Glomerular endothelial cell (primary cell): ENCODE measurements around the gene RANBP3L. TPM values are rescaled to one million over a fixed set of nuclear protein-coding genes. Genes with fewer than 3 reads are reported as not detected.
A peak's percentile ranks its signal among the peaks of the same experiment; 100 is the strongest.
"Not testable (repeated sequence)": the region's sequence is repeated elsewhere in the genome, so short reads cannot be mapped to it uniquely, and the experiment has no call there.

Source experiments
- DNase-seq: peaks from one replicate; pipeline ENCODE4 v3.0.0-alpha.2; 2011; ENCODE audit warnings: low read depth, low spot score; ENCODE audit errors: extremely low read depth
- total RNA-seq: library from RNA; depleted of rRNA; stranded (reverse); fragments of >200 nt; gene quantifications from 2 replicates; pipeline ENCODE4 v1.2.3, GENCODE V29; 2015

The RANBP3L gene
- not detected in 2 replicates for total RNA-seq

GRCh38 chr5:36301858-36302603 lies at the start of gene RANBP3L:
TSS of gene RANBP3L (minus strand) at chr5:36301902. CDS start at chr5:36301416, 486 bp downstream.
- no peak for DNase-seq

DNA sequence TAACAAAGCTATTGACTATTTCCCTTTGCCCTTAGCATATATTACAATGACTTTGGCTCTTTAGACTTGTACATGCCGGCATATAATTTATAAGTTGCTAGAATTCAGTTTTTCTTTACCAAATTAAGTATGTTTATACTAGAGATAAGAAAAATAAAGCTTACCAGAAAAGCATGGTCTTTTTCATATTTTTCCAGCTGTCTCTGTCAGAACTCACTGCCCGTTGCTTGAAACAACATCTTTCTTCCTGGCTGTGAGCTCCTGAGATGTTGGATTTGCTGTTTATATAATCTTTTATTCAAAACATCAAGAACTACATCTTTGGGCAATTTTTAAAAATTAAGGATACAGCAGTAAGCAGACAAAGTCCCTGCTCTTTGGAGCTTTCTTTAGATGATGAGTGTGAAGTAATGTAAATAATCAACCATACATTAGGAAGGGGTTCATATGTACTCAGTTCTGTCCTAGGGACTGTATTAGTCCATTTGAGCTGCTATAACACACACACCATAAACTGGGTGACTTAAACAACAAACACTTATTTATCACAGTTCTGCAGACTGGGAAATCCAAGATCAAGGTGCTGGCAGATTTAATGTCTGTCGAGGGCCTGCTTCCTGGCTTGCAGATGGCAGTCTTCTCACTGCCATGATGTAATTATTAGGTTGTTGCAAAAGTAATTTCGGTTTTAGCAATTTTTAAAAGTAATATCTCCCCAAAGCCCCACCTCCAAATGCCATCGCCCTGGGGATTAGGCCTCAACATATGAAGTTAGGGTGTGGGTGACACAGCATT lies 45.4 kb upstream of the RANBP3L start:
- no peak for DNase-seq

GRCh38 chr5:36344899-36345298 lies 43.2 kb upstream of the RANBP3L start:
- DNase-seq: no peak

GRCh38 chr5:36341720-36342119 lies 40.0 kb upstream of the RANBP3L start:
- DNase-seq: not testable (repeated sequence)

GRCh38 chr5:36337597-36337996 lies 35.9 kb upstream of the RANBP3L start:
- DNase-seq: no peak

- no peak for DNase-seq
Observed at GRCh38 chr5:36334315-36334714, 32.6 kb upstream of the RANBP3L start.

- DNase-seq: not testable (repeated sequence)
Observed at GRCh38 chr5:36332720-36333119, 31.0 kb upstream of the RANBP3L start.

DNA sequence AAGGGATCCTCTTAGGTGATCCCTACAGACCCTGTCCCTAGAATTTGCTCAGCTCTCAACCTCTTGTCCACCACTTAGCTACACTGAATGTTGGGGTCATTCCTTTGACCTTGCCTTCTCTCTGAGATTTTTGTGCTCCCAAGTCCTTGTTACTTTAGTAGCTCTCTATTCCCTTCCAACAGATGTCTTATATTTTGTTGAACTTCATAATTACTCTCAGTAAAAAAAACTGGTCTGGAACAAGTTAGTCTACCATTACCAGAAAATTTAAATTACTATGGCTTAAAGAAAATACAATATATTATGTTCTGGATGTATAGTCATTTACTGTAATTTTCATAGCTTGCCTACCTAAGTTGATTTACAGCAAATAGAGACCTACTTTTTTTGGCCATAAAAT lies 23.5 kb upstream of the RANBP3L start:
- no peak for DNase-seq

- no peak for DNase-seq
Observed at GRCh38 chr5:36323926-36324781, 22.5 kb upstream of the RANBP3L start.

DNA sequence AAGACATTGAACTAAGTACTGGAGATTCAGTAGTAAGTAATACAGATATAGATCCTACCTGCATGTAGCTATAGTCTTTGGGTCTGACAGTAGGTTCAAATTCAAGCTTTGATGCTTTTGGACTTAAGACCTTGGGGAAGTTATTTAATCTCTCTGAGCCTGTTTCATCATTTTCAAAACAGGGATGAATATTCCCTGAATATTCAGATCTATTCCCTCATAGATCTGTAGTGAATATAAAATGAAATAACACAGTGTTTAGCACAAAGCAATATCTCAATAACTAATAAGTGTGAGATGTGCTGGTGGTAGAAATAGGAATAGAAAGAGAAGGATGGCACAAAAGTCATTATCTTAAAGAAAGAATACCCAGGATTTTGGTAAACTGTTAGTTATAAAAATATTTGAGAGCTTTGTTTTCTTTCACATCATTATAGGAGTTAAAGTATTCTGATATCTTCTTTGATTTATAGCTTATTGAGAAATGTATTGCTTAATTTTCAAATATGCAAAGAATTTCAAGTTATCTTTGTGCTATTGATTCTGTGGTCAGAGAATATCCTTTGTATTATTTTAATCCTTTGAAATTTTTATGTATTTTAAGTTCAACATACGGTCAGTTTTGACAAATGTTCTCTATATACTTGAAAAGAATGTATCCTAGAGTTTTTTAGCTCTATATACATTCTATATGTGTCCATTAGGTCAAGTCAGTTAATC lies 11.4 kb upstream of the RANBP3L start:
- DNase-seq: no peak

- DNase-seq: no peak
Observed at GRCh38 chr5:36311956-36312355, 10.3 kb upstream of the RANBP3L start.

- DNase-seq: no peak
Observed at GRCh38 chr5:36310138-36310537, 8.4 kb upstream of the RANBP3L start.

DNA sequence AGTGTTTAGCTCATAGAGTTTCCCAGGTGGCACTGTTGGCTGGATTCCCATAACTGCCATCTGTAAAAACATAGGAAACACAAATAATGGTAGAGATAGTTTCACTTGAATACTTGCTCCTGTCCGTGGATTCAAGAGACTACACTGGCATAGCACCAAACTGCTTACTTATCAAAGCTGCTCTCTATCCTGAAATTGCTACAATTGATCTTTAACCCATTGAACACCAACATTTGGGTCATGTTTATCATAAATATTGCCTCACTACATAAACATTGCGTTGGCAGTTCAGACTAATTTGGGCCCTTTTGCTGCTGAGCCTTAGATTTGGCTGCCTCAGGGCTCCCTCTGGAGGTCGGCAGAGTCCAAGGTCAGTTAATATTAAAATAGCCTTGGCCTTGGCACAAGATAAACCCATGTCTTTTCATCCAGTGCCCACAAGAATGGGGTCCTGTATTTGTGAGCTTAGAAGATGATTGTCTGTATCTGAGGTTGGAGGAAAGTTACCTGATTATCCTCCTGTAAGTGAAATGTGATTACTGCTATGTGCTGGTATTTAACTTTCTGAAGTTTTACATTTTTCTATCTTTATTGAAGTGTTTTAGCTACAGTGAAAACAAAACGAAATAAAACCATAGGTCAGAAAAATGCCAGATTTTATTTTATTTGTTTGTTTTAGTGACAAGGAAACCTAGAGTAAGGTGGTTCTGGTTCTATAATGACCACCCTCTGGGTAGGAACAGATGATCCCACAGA lies 4.0 kb upstream of the RANBP3L start:
- DNase-seq: peak; percentile 22

GRCh38 chr5:36304095-36304805 lies 2.5 kb upstream of the RANBP3L start:
- DNase-seq: no peak

DNA sequence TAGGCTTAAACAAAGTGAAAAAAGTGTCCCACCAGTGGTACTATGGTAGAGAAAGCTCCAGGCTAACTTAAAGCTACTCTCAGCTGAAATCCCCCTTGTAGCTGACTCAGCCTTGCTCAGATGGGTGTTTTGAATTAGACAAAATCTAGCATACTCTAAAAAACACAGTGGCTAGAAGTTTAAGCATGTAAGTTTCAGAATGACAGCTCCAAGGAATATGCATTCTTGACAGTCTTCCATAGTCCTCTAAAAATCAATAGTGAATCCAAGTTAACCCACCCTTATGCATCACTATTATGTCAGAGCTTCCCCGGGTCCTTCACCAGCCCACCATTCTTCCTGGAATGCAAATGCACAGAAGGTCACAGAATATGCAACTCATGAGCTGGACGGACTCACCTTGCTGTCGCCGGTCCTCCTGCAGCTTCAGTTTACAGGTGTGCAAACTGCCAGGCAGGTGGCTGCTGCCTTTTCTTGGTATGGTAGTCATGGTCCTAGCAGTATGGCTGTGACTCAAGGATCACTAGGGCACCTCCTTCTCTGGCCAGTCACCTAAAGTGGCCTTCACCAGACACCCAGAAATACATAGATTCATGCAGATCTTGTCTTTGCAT lies 668 bp downstream of the RANBP3L start:
- no peak for DNase-seq

GRCh38 chr5:36300191-36300926 lies 1.3 kb downstream of the RANBP3L start:
- no peak for DNase-seq

DNA sequence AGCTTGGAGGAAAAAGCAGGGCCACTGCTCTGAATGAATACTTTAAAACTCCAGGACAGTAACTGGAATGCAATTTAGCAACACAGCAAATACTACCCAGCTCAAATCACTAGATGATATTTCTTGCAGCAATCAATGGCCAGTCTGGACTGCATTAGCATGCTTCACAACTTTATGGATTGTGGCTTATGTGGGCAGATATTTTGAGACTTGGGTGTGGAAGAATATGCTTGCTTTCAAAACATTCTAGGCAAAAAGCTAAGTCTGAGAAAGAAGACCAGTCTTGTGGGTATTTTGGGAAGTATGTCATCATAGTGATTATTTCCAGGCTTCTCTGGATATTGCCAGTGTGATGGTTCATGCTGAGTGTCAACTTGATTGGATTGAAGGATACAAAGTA lies 3.1 kb downstream of the RANBP3L start:
- no peak for DNase-seq

DNA sequence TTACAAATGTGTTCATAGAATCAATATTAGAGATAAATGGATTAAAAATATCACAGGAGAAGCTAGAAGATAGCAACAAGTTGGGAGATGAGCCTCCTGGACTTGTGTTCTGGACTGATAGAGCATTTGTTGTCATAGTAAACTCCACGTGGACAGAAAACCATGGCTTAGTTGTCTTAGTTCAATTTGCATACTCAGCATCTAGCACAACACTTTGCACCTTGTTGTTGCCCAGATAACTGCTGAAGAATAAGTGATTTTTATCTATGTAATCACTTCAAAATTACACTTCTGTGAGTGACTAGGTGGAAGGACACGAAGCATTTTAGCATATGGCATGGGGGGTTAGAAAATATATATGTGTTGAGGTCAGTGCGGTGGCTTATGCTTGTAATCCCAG lies 4.0 kb downstream of the RANBP3L start:
- no peak for DNase-seq
